ENCODE results near the gene CDC123. TPM values are rescaled to one million over a fixed set of nuclear protein-coding genes. Genes with fewer than 3 reads are reported as not detected.

CDC123 gene
- total and polyA plus RNA-seq, 2 of the 4 experiments (the other 2 are of a cell fraction), result 100 to 203 TPM

GRCh38 chr10:12160664-12161063 lies 35.3 kb upstream of the CDC123 start:
- no TSS peak for BruUV-seq (replicated peaks)
- no peak overlapping the region for H3K18ac ChIP-seq (ENCODE audit: low read depth, low read length)
- DNase-seq, result no peak
- H3K9me3 ChIP-seq (ENCODE audit: control insufficient read depth, insufficient read depth, low read length), result no peaks in the 10 kb centered on the region
- no peaks in the 10 kb centered on the region for H4K20me1 ChIP-seq (ENCODE audit: insufficient read depth, low read length)
- H2AFZ ChIP-seq (replicated peaks; ENCODE audit: low read length, poor library complexity), result no peak overlapping the region
- H4K5ac ChIP-seq (ENCODE audit: low read depth, low read length), result no peak overlapping the region
- H2AK5ac ChIP-seq (ENCODE audit: low read depth, low read length), result no peak overlapping the region
- dilution Hi-C loops (cut with HindIII; ENCODE audit: low sequenced_read_pairs, unreplicated experiment), result no loop called here
- peaks cover 48% of the 10 kb centered on the region for H3K36me3 ChIP-seq (ENCODE audit: control insufficient read depth, insufficient read depth, low read length)
- peaks cover 3% of the 10 kb centered on the region for H3K9me1 ChIP-seq (ENCODE audit: insufficient read depth, low read length)
- no peak overlapping the region for H3K9ac ChIP-seq (ENCODE audit: low read depth, low read length)
- H2BK15ac ChIP-seq (ENCODE audit: low read depth, low read length), result no peak overlapping the region
- ChIA-PET CTCF (no interaction called here), POLR2A (ENCODE audit: unreplicated experiment) (no interaction called here)
- no peak overlapping the region for H2BK120ac ChIP-seq (ENCODE audit: low read depth, low read length)
- H3K27ac ChIP-seq (ENCODE audit: insufficient read depth, low read length), result no peak overlapping the region
- H3K4ac ChIP-seq (ENCODE audit: low read depth, low read length), result no peak overlapping the region
- no CpG with 5 or more reads among the region's 5 CpGs for WGBS, 2 experiments (ENCODE audit: extremely low coverage in 2 of 2, insufficient read length in 1 of 2)
- intact Hi-C loops (cut with micrococcal nuclease), result no loop called here
- H3K79me1 ChIP-seq (ENCODE audit: low read depth in 1 of 2, low read length in 2 of 2), result peaks cover 0 to 12% of the 10 kb centered on the region in 2 experiments; a peak in 1 of 4 replicates
- in situ Hi-C loops (cut with MboI; ENCODE audit: low sequenced_read_pairs), result no loop called here
- no peak for TF ChIP-seq MAFK (IDR thresholded peaks at IDR 0.05; ENCODE audit: low read depth, low read length)
- no peak for TF ChIP-seq BHLHE40 (IDR thresholded peaks at IDR 0.05; ENCODE audit: low read depth, low read length)
- TF ChIP-seq MAZ (IDR thresholded peaks at IDR 0.05; ENCODE audit: borderline replicate concordance, low read depth, low read length), result no peak
- no peak for TF ChIP-seq CEBPB (IDR thresholded peaks at IDR 0.05; ENCODE audit: low read depth, low read length)
- TF ChIP-seq CTCF (conservative IDR thresholded peaks at IDR 0.05; ENCODE audit: low read depth, low read length), result no peak
- no peak for TF ChIP-seq POLR2A (IDR thresholded peaks at IDR 0.05; ENCODE audit: low read depth, low read length)
- no peak for TF ChIP-seq RAD21 (IDR thresholded peaks at IDR 0.05; ENCODE audit: low read length)
- TF ChIP-seq RFX5 (IDR thresholded peaks at IDR 0.05; ENCODE audit: low read depth, low read length), result no peak
- no peak for TF ChIP-seq USF2 (IDR thresholded peaks at IDR 0.05; ENCODE audit: low read depth, low read length)
- no peak for TF ChIP-seq NFE2L2 (IDR thresholded peaks at IDR 0.05; ENCODE audit: low read depth, low read length)
- TF ChIP-seq SMC3 (IDR thresholded peaks at IDR 0.05; ENCODE audit: low read depth, low read length), result no peak
- TF ChIP-seq RCOR1 (IDR thresholded peaks at IDR 0.05; ENCODE audit: insufficient replicate concordance, low read length), result no peak
- no peak overlapping the region for H3K4me3 ChIP-seq (ENCODE audit: insufficient read depth, low read depth, low read length)
- H4K91ac ChIP-seq (ENCODE audit: insufficient read depth, low read depth, low read length), result no peak overlapping the region
- H3K23ac ChIP-seq (ENCODE audit: low read depth, low read length), result no peak overlapping the region
- H4K8ac ChIP-seq (ENCODE audit: low read depth in 2 of 2, low read length in 2 of 2), result no peak overlapping the region
- H2BK20ac ChIP-seq (ENCODE audit: low read depth, low read length), result no peak overlapping the region
- no peak overlapping the region for H2AK9ac ChIP-seq (replicated peaks; ENCODE audit: low read depth, low read length, poor library complexity)
- H3K4me2 ChIP-seq (ENCODE audit: low read depth, low read length), result no peak overlapping the region
- H3K14ac ChIP-seq (replicated peaks; ENCODE audit: low read depth, low read length), result no peak overlapping the region
- no peak overlapping the region for H2BK5ac ChIP-seq (ENCODE audit: low read depth, low read length, poor library complexity, severe bottlenecking)
- no peak for ATAC-seq (ENCODE audit: low read depth)
- H3K27me3 ChIP-seq (ENCODE audit: control insufficient read depth, insufficient read depth, low read length), result no peaks in the 10 kb centered on the region
- no peaks in the 10 kb centered on the region for H3K4me1 ChIP-seq (ENCODE audit: control insufficient read depth, insufficient read depth, low read length)
- H3K56ac ChIP-seq (ENCODE audit: extremely low read depth, insufficient read depth, low read length), result no peak overlapping the region

Measured in IMR-90 (cell line).